T-helper 1 cell treated with Interleukin-12 subunit alpha and Interleukin-12 subunit beta and Interleukin-4 antibody, amounts not matched to agents 30 μg/mL and 1 μg/mL, for 36 hours (primary cell): Measurements from ENCODE around the gene TMC6.
"Not testable (repeated sequence)": the region's sequence is repeated elsewhere in the genome, so short reads cannot be mapped to it uniquely, and the experiment has no call there.

Experiments used
- H3K27ac Mint-ChIP-seq: one replicate; pipeline ENCODE4 v1.8.0; 2021; ENCODE audit warnings: mild to moderate bottlenecking, mixed read lengths
- H3K27me3 Mint-ChIP-seq: one replicate; pipeline ENCODE4 v1.8.0; 2021; ENCODE audit warnings: low read depth, mixed read lengths
- H3K36me3 Mint-ChIP-seq: one replicate; pipeline ENCODE4 v1.8.0; 2021; ENCODE audit warnings: low read depth, mixed read lengths
- H3K4me1 Mint-ChIP-seq: one replicate; pipeline ENCODE4 v1.8.0; 2021; ENCODE audit warnings: low read depth, mixed read lengths
- H3K4me3 Mint-ChIP-seq: one replicate; pipeline ENCODE4 v1.8.0; 2021; ENCODE audit warnings: mild to moderate bottlenecking, moderate library complexity, mixed read lengths
- H3K9me3 Mint-ChIP-seq: one replicate; pipeline ENCODE4 v1.8.0; 2021; ENCODE audit warnings: mixed read lengths

Gene TMC6

GRCh38 chr17:78128551-78129350, at the start of gene TMC6:
Gene TMC6 (minus strand): TSS chr17:78128755. CDS start chr17:78126832, 1,923 bp downstream.
- Mint-ChIP-seq H3K27me3 (no peaks in the 10 kb centered on the region), H3K36me3 (peaks cover 36% of the 10 kb centered on the region), H3K27ac (peak within 1 kb of the TSS; percentile 98), H3K9me3 (no peaks in the 10 kb centered on the region), H3K4me1 (peaks cover 35% of the 10 kb centered on the region), H3K4me3 (peak within 1 kb of the TSS; percentile 98)

- H3K27ac Mint-ChIP-seq: no peak overlapping the region
- H3K4me1 Mint-ChIP-seq: peaks cover 49% of the 10 kb centered on the region
- peaks cover 33% of the 10 kb centered on the region for H3K36me3 Mint-ChIP-seq
- no peaks in the 10 kb centered on the region for H3K9me3 Mint-ChIP-seq
- no peaks in the 10 kb centered on the region for H3K27me3 Mint-ChIP-seq
- H3K4me3 Mint-ChIP-seq: no peak overlapping the region
Measured at GRCh38 chr17:78176548-78177025, 48.0 kb upstream of the TMC6 start.

GRCh38 chr17:78175643-78175981, 47.1 kb upstream of the TMC6 start:
- Mint-ChIP-seq H3K4me3 (no peak overlapping the region), H3K9me3 (no peaks in the 10 kb centered on the region), H3K36me3 (peaks cover 33% of the 10 kb centered on the region), H3K27me3 (no peaks in the 10 kb centered on the region), H3K27ac (no peak overlapping the region), H3K4me1 (peaks cover 49% of the 10 kb centered on the region)

- H3K4me3 Mint-ChIP-seq: no peak overlapping the region
- no peak overlapping the region for H3K27ac Mint-ChIP-seq
- peaks cover 29% of the 10 kb centered on the region for H3K36me3 Mint-ChIP-seq
Measured at GRCh38 chr17:78174870-78175642, 46.5 kb upstream of the TMC6 start.

GRCh38 chr17:78174346-78174869, 45.9 kb upstream of the TMC6 start:
- peaks cover 47% of the 10 kb centered on the region for H3K4me1 Mint-ChIP-seq
- no peaks in the 10 kb centered on the region for H3K9me3 Mint-ChIP-seq
- no peaks in the 10 kb centered on the region for H3K27me3 Mint-ChIP-seq
- H3K27ac Mint-ChIP-seq: peak overlapping the region; percentile 92
- H3K36me3 Mint-ChIP-seq: peaks cover 29% of the 10 kb centered on the region
- H3K4me3 Mint-ChIP-seq: no peak overlapping the region

More at GRCh38 chr17:78174870-78175642, 46.5 kb upstream of the TMC6 start:
- Mint-ChIP-seq H3K4me1 (peaks cover 46% of the 10 kb centered on the region), H3K9me3 (no peaks in the 10 kb centered on the region), H3K27me3 (no peaks in the 10 kb centered on the region)

GRCh38 chr17:78173097-78173715, 44.7 kb upstream of the TMC6 start:
- peaks cover 45% of the 10 kb centered on the region for H3K4me1 Mint-ChIP-seq
- peaks cover 27% of the 10 kb centered on the region for H3K36me3 Mint-ChIP-seq
- H3K9me3 Mint-ChIP-seq: no peaks in the 10 kb centered on the region
- H3K4me3 Mint-ChIP-seq: peak overlapping the region; percentile 63
- no peaks in the 10 kb centered on the region for H3K27me3 Mint-ChIP-seq
- H3K27ac Mint-ChIP-seq: peak overlapping the region; percentile 92

- no peak overlapping the region for H3K4me3 Mint-ChIP-seq
- peaks cover 27% of the 10 kb centered on the region for H3K36me3 Mint-ChIP-seq
- peak overlapping the region; percentile 92 for H3K27ac Mint-ChIP-seq
- no peaks in the 10 kb centered on the region for H3K9me3 Mint-ChIP-seq
- H3K4me1 Mint-ChIP-seq: peaks cover 45% of the 10 kb centered on the region
- no peaks in the 10 kb centered on the region for H3K27me3 Mint-ChIP-seq
Measured at GRCh38 chr17:78172249-78173051, 43.9 kb upstream of the TMC6 start.

- not testable (repeated sequence) for H3K9me3 Mint-ChIP-seq, H3K27me3 Mint-ChIP-seq, H3K4me3 Mint-ChIP-seq
- peaks cover 43% of the 10 kb centered on the region for H3K4me1 Mint-ChIP-seq
- peak overlapping the region; percentile 92 for H3K27ac Mint-ChIP-seq
- peaks cover 27% of the 10 kb centered on the region for H3K36me3 Mint-ChIP-seq
Measured at GRCh38 chr17:78171591-78172248, 43.2 kb upstream of the TMC6 start.

- Mint-ChIP-seq H3K4me1 (peaks cover 36% of the 10 kb centered on the region), H3K36me3 (peaks cover 27% of the 10 kb centered on the region), H3K9me3 (no peaks in the 10 kb centered on the region), H3K4me3 (peak overlapping the region; percentile 36), H3K27me3 (no peaks in the 10 kb centered on the region), H3K27ac (peak overlapping the region; percentile 31)
Measured at GRCh38 chr17:78170692-78171590, 42.4 kb upstream of the TMC6 start.

GRCh38 chr17:78168903-78169793, 40.6 kb upstream of the TMC6 start:
- Mint-ChIP-seq H3K4me1 (peaks cover 34% of the 10 kb centered on the region), H3K9me3 (no peaks in the 10 kb centered on the region), H3K4me3 (peak overlapping the region; percentile 70), H3K36me3 (peaks cover 22% of the 10 kb centered on the region), H3K27ac (peak overlapping the region; percentile 52), H3K27me3 (no peaks in the 10 kb centered on the region)

- Mint-ChIP-seq H3K4me1 (peaks cover 26% of the 10 kb centered on the region), H3K9me3 (no peaks in the 10 kb centered on the region), H3K27ac (peak within 1 kb of the TSS; percentile 52), H3K36me3 (peaks cover 14% of the 10 kb centered on the region), H3K27me3 (no peaks in the 10 kb centered on the region), H3K4me3 (peak within 1 kb of the TSS; percentile 70)
Measured at GRCh38 chr17:78168242-78168902, 39.8 kb upstream of the TMC6 start, which contains the start of gene SYNGR2. Gene SYNGR2 (plus strand): TSS chr17:78168581. CDS start chr17:78168617, 36 bp downstream.
